ENCODE data around the gene NOTCH1. TPM values are rescaled to one million over a fixed set of nuclear protein-coding genes. Genes with fewer than 3 reads are reported as not detected.
A peak's percentile ranks its signal among the peaks of the same experiment; 100 is the strongest.

The NOTCH1 gene
- total RNA-seq, 3 donors from 2014 or later (not counting 1 experiment from before 2014, with no cell fraction given), result 126 to 228 (median 192) TPM

- Histone ChIP-seq H3K27ac (ENCODE audit: low read length) (no peak overlapping the region), H3K36me3 (ENCODE audit: control insufficient read depth, insufficient read depth, low read length) (peaks cover 82% of the 10 kb centered on the region), H3K4me1 (ENCODE audit: control insufficient read depth, insufficient read depth, low read length) (no peaks in the 10 kb centered on the region), H3K27me3 (ENCODE audit: control insufficient read depth, insufficient read depth, low read length) (no peaks in the 10 kb centered on the region), H3K9me3 (ENCODE audit: control insufficient read depth, insufficient read depth, low read length) (no peaks in the 10 kb centered on the region), H3K4me3 (ENCODE audit: low read length) (no peak overlapping the region)
- Mint-ChIP-seq H3K9me3 (no peaks in the 10 kb centered on the region), H3K4me3 (no peak overlapping the region), H3K36me3 (no peaks in the 10 kb centered on the region), H3K4me1 (peaks cover 0 to 11% of the 10 kb centered on the region in 2 donors), H3K27ac (peak overlapping the region in 1 of 2 donors; percentile 21), H3K27me3 (ENCODE audit: low read depth in 2 of 2) (no peaks in the 10 kb centered on the region)
- DNase-seq (no peak), ATAC-seq (no peak)
- intact Hi-C loops (cut with micrococcal nuclease), result no loop called here
- 96% methylated on average over 27 of the region's 27 CpGs for WGBS (ENCODE audit: insufficient coverage)
- TF ChIP-seq CTCF (IDR thresholded peaks at IDR 0.05), result no peak
Observed at GRCh38 chr9:136474021-136474640, 71.7 kb downstream of the NOTCH1 start.

- no peak overlapping the region for H3K4me3 ChIP-seq (ENCODE audit: low read length)
Observed at GRCh38 chr9:136473354-136473721, 72.5 kb downstream of the NOTCH1 start.

GRCh38 chr9:136472640-136473353, 73.1 kb downstream of the NOTCH1 start:
- Mint-ChIP-seq H3K36me3 (no peaks in the 10 kb centered on the region), H3K4me1 (peaks cover 0 to 7% of the 10 kb centered on the region in 2 donors), H3K27me3 (ENCODE audit: low read depth in 2 of 2) (no peaks in the 10 kb centered on the region), H3K4me3 (no peak overlapping the region), H3K9me3 (no peaks in the 10 kb centered on the region), H3K27ac (no peak overlapping the region)
- intact Hi-C loops (cut with micrococcal nuclease), result no loop called here
- no peak overlapping the region for H3K4me3 ChIP-seq (ENCODE audit: low read length)
- H3K4me1 ChIP-seq (ENCODE audit: control insufficient read depth, insufficient read depth, low read length), result no peaks in the 10 kb centered on the region
- H3K27me3 ChIP-seq (ENCODE audit: control insufficient read depth, insufficient read depth, low read length), result no peaks in the 10 kb centered on the region
- ATAC-seq, result peak in 1 of 3 donors; percentile 22
- no peak for TF ChIP-seq CTCF (IDR thresholded peaks at IDR 0.05)
- 93% methylated on average over 27 of the region's 28 CpGs for WGBS (ENCODE audit: insufficient coverage)
- H3K27ac ChIP-seq (ENCODE audit: low read length), result no peak overlapping the region
- peaks cover 92% of the 10 kb centered on the region for H3K36me3 ChIP-seq (ENCODE audit: control insufficient read depth, insufficient read depth, low read length)
- H3K9me3 ChIP-seq (ENCODE audit: control insufficient read depth, insufficient read depth, low read length), result no peaks in the 10 kb centered on the region
- DNase-seq, result no peak

More at GRCh38 chr9:136473354-136473721, 72.5 kb downstream of the NOTCH1 start:
- peak overlapping the region in 1 of 2 donors; percentile 21 for H3K27ac Mint-ChIP-seq
- H3K36me3 Mint-ChIP-seq, result no peaks in the 10 kb centered on the region
- H3K4me3 Mint-ChIP-seq, result no peak overlapping the region
- H3K4me1 ChIP-seq (ENCODE audit: control insufficient read depth, insufficient read depth, low read length), result no peaks in the 10 kb centered on the region
- H3K27me3 Mint-ChIP-seq (ENCODE audit: low read depth in 2 of 2), result no peaks in the 10 kb centered on the region
- 95% methylated on average over 14 of the region's 14 CpGs for WGBS (ENCODE audit: insufficient coverage)
- DNase-seq (no peak), ATAC-seq (no peak)
- no peaks in the 10 kb centered on the region for H3K27me3 ChIP-seq (ENCODE audit: control insufficient read depth, insufficient read depth, low read length)
- H3K9me3 ChIP-seq (ENCODE audit: control insufficient read depth, insufficient read depth, low read length), result no peaks in the 10 kb centered on the region
- no peak for TF ChIP-seq CTCF (IDR thresholded peaks at IDR 0.05)
- peaks cover 87% of the 10 kb centered on the region for H3K36me3 ChIP-seq (ENCODE audit: control insufficient read depth, insufficient read depth, low read length)
- no peaks in the 10 kb centered on the region for H3K9me3 Mint-ChIP-seq
- intact Hi-C loops (cut with micrococcal nuclease), result no loop called here
- H3K27ac ChIP-seq (ENCODE audit: low read length), result no peak overlapping the region
- peaks cover 0 to 8% of the 10 kb centered on the region in 2 donors for H3K4me1 Mint-ChIP-seq
